ENCODE measurements around the gene TESK2. TPM values are rescaled to one million over a fixed set of nuclear protein-coding genes. Genes with fewer than 3 reads are reported as not detected.
A peak's percentile ranks its signal among the peaks of the same experiment; 100 is the strongest.
"Not testable (repeated sequence)": the region's sequence is repeated elsewhere in the genome, so short reads cannot be mapped to it uniquely, and the experiment has no call there.

The TESK2 gene
- total RNA-seq, 1 donor = 7.8 TPM

DNA sequence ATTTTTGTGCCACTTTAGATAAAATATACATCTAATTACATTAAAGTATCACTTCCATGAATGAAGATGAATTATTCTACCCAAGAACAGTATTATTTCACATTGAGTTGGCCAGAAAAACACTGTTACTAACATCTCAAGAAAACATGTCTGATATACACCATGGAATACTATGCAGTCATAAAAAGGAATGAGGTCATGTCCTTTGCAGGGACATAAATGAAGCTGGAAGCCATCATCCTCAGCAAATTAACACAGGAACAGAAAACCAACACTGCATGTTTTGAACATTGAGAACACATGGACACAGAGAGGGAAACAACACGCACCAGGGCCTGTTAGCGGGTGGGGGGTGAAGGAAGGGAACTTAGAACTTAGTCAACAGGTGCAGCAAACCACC is 69.0 kb downstream of the TESK2 start:
- no peak for DNase-seq (ENCODE audit: low read depth in 2 of 3, low spot score in 2 of 3)

- DNase-seq (ENCODE audit: low read depth in 2 of 3, low spot score in 2 of 3) = no peak
These were observed 76.2 kb downstream of the TESK2 start for GRCh38 chr1:45414746-45415145.

GRCh38 chr1:45412899-45413298 is 78.1 kb downstream of the TESK2 start:
- peak in 1 of 3 donors; percentile 30 for DNase-seq (ENCODE audit: low read depth in 2 of 3, low spot score in 2 of 3)

- DNase-seq (ENCODE audit: low read depth in 2 of 3, low spot score in 2 of 3) = no peak
These were observed 79.5 kb downstream of the TESK2 start for GRCh38 chr1:45411510-45411899.

GRCh38 chr1:45410850-45411509 is 80.0 kb downstream of the TESK2 start:
- peak in 1 of 3 donors; percentile 11 for DNase-seq (ENCODE audit: low read depth in 2 of 3, low spot score in 2 of 3)

DNA sequence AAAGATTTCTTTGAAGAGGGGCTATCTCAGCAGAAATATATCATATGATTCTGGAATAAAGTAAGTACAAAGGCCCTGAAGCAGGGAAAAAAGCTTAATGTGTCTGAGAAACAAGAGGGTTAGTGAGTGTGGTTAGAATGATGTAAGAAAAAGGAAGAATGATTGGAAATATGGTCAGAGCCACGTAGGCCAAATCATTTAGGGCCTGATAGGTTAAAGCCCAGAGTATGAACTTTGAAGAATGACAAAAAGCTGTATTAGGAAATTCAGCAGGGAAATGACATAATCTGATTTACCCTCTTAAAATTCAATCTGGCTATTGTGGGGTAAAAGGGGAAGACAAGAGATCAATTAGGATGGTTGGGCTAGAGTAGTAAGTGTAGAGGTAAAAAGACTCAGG is 81.7 kb downstream of the TESK2 start:
- no peak for DNase-seq (ENCODE audit: low read depth in 2 of 3, low spot score in 2 of 3)

GRCh38 chr1:45407629-45408287 is 83.2 kb downstream of the TESK2 start:
- DNase-seq (ENCODE audit: low read depth in 2 of 3, low spot score in 2 of 3) = no peak

GRCh38 chr1:45405636-45406035 is 85.3 kb downstream of the TESK2 start:
- DNase-seq (ENCODE audit: low read depth in 2 of 3, low spot score in 2 of 3) = no peak

DNA sequence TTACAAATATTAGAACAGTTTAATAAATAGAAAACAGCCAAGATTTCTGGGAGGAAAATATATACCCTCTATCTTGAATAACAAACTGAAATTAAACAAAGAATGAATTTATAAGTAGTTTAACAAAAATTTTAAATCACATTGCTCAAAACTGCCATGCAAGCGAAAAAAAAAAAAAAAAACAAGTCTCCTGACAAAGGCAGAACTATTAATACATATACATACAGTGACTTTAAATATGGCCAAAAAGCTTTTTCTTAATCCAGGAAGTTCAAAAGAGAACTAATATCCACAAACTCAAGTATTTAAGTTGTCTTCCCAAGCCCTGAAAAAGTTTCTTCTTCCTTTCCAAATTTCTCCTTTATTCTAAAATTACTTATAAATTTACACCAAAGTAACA is 87.2 kb downstream of the TESK2 start:
- DNase-seq (ENCODE audit: low read depth in 2 of 3, low spot score in 2 of 3) = no peak

GRCh38 chr1:45403298-45403697 is 87.7 kb downstream of the TESK2 start:
- no peak for DNase-seq (ENCODE audit: low read depth in 2 of 3, low spot score in 2 of 3)

DNA sequence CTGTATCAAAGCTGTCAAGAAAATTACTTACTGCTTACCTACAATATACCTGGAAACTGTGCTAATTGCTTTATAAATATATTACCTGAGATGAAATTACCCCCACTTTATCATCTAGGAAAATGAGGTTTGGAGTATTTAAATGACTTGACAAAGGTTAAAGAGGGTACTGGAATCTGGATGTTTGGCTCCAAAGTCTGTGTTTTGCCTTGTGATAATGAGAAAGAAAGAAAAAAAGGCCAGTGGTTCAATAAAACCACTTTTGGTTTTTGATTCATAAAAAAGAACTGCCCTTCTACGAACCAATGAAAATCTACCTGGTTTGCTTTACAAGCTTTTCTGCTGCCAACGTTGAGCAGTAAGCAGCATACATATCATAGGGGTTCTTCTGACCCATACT is 89.4 kb downstream of the TESK2 start:
- no peak for DNase-seq (ENCODE audit: low read depth in 2 of 3, low spot score in 2 of 3)

DNA sequence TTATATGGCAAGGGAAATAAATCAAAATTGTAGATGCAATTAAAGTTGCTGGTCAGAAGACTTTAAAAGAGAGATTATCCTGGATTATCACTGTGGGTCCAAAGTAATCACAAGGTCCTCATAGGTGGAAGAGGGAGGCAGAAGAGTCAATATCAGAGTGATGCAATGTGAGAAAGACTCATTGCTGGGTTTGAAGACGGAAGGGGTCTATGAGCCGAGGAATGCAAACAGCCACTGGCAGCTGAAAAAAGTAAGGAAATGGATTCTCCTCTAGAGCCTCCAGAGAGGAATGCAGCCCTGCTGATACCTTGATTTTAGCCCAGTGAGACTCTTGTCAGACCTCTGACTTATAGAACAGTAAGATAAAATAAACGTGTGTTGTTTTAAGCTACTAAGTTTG is 90.9 kb downstream of the TESK2 start:
- no peak for DNase-seq (ENCODE audit: low read depth in 2 of 3, low spot score in 2 of 3)

DNA sequence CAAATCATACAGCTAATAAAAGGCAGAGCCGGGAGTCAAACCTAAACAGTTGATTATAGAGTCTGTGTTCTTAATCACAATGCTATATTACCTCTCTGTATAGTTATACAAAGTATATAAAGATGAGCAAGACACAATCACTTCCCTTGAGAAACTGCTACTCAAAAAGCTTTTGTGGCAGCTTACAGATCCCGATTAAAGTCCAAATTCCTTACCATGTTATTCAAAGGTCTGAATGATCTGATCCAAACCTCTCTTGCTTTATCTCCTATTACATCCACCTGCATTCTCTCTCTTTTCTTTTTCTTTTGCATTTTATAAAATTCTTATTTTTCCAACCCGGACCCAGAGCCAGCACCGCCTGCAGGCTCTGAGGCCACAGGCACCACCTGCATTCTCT is 93.7 kb downstream of the TESK2 start:
- DNase-seq (ENCODE audit: low read depth in 2 of 3, low spot score in 2 of 3) = no peak

DNA sequence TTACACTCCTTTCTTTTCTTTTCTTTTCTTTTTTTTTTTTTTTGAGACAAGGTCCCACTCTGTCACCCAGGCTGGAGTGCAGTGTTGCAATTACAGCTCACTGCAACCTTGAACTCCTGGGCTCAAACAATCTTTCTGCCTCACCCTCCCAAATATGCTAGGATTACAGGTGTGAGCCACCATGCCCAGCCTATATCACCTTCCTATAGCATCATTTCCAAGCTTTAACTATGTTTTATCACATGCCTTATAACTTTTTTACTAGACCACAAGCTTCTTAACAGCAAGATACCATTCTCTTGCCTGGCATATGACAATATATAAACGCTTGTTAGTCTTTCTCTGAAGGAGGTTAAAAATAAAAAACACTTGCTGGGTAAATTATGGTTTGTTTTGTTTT is 95.4 kb downstream of the TESK2 start:
- DNase-seq (ENCODE audit: low read depth in 2 of 3, low spot score in 2 of 3) = no peak

DNA sequence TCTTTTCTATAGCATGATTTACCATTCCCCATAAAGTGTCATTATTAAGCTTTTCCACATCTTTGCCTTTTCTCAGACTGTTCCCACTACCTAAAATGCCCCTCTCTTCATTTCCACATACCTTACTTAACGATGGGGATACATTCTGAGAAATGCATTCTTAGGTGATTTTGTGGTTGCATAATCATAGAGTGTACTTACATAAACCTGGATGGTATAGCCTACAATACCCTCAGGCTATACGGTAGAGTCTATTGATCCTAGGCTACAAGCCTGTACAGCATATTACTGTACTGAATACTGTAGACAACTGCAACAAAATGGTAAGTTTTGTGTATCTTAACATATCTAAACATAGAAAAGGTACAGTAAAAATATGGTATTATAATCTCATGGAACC is 95.9 kb downstream of the TESK2 start:
- no peak for DNase-seq (ENCODE audit: low read depth in 2 of 3, low spot score in 2 of 3)

- DNase-seq (ENCODE audit: low read depth in 2 of 3, low spot score in 2 of 3) = no peak
These were observed 96.6 kb downstream of the TESK2 start for GRCh38 chr1:45394342-45394741.

DNA sequence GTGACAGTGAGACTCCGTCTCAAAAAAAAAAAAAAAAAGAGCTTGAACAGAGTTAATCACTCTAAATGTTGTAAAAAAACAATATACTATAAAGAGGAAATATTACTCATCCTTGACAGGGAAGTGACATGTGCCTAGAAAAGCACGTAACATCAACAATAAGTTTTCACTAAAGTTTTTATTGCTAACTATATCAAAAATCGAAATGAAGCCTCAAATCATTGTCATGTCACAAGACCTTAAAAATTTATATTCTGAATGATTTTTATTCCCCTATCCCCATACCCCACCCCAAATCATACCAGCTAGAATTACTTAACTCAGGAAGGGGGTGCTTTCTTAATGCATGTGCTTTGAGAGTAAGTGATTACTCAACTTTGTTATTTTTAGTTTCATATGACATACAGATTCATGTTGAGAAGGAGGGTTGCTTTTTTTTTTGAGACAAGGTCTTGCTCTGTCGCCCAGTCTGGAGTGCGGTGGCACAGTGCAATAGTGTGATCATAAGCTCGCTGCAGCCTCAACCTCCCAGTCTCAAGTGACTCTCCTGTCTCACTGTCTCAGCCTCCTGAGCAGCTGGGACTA is 97.2 kb downstream of the TESK2 start:
- DNase-seq (ENCODE audit: low read depth in 2 of 3, low spot score in 2 of 3) = peak in 1 of 3 donors; percentile 17

- no peak for DNase-seq (ENCODE audit: low read depth in 2 of 3, low spot score in 2 of 3)
These were observed 104.7 kb downstream of the TESK2 start for GRCh38 chr1:45386219-45386618.

DNA sequence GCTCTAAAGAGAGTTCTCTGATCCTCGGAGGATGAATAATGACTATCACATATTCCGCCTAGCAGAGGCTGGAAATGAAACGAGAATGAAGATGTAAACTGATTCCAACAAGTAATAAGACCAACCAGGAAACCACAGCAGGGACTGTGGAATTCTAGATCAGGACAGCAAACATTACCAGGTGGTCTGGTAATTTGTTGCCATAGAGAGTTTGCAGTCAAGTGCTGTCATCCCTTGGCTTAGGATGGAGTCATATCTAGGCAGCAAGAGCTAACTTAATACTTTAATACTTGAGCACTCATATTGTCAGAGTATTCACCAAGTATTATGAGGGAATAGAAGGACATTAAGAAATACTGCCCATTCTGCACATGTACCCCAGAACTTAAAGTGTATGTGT is 105.7 kb downstream of the TESK2 start:
- DNase-seq (ENCODE audit: low read depth in 2 of 3, low spot score in 2 of 3) = no peak

DNA sequence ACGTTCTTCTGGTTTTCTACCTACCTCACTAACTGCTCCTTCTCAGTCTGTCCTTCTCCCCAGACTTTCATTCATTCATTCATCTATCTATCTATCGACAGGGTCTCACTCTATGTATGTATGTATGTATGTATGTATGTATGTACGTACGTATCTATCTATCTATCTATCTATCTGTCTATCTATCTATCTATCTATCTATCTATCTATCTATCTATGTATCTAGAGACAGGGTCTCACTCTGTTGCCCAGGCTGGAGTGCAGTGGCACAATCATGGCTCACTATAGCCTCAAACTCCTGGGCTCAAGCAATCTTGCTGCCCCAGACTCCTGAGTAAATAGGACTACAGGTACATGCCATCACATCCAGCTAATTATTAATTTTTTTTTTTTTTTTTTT is 106.8 kb downstream of the TESK2 start:
- DNase-seq (ENCODE audit: low read depth in 2 of 3, low spot score in 2 of 3) = not testable (repeated sequence)

DNA sequence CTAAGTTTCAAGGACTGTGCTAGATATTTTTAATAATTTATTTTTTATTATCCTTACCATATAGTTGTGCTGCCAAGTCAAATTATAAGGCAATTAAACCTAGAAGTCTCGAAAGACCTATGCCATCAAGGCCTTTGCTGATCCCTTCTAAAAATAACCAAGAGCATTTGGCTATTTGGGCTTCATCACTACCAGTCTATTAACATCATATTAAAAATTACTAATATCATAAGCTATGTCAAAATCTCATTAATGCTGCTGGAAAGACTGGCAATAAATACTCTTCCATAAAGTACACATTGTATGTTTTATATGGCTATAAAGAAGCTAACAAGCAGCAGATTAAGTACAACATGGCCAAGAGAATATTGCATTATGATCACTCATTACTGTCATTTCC is 107.8 kb downstream of the TESK2 start:
- DNase-seq (ENCODE audit: low read depth in 2 of 3, low spot score in 2 of 3) = no peak

- no peak for DNase-seq (ENCODE audit: low read depth in 2 of 3, low spot score in 2 of 3)
These were observed 109.7 kb downstream of the TESK2 start for GRCh38 chr1:45381243-45381642.

Measured in hematopoietic multipotent progenitor cell (in vitro differentiated cells).